ENCODE results near the gene COQ7. TPM values are rescaled to one million over a fixed set of nuclear protein-coding genes. Genes with fewer than 3 reads are reported as not detected.

Gene COQ7
- total RNA-seq, 3 donors from 2014 or later, result 13.8 to 20.2 (median 16.4) TPM

DNA sequence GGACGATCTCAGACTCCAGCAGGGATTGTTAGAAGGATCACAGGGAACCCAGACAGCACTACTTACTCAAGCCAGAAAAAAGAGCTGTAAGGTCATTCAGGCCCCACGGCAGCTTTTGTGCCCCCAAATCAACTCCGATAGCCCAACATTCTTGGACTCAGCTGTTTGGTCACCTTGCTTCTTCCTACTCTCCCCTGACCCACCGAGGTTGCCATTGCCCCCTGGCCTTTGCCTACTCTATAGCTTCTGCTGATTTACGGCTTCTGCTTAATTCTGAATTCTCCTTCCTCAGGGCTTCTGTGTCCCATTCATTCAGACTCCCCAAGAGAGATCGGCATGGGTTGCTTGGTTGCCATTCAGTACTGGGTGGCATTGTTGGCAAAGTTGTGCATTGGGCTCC, 37.7 kb downstream of the COQ7 start:
- no peak for TF ChIP-seq POLR2A (IDR thresholded peaks at IDR 0.05)
- TF ChIP-seq CTCF (IDR thresholded peaks at IDR 0.05), result no peak
- TF ChIP-seq POLR2AphosphoS5 (IDR thresholded peaks at IDR 0.05), result no peak
- intact Hi-C loops (cut with DNase I; ENCODE audit: low total_unique reads), result no loop called here
- no peak overlapping the region for H3K4me3 ChIP-seq

DNA sequence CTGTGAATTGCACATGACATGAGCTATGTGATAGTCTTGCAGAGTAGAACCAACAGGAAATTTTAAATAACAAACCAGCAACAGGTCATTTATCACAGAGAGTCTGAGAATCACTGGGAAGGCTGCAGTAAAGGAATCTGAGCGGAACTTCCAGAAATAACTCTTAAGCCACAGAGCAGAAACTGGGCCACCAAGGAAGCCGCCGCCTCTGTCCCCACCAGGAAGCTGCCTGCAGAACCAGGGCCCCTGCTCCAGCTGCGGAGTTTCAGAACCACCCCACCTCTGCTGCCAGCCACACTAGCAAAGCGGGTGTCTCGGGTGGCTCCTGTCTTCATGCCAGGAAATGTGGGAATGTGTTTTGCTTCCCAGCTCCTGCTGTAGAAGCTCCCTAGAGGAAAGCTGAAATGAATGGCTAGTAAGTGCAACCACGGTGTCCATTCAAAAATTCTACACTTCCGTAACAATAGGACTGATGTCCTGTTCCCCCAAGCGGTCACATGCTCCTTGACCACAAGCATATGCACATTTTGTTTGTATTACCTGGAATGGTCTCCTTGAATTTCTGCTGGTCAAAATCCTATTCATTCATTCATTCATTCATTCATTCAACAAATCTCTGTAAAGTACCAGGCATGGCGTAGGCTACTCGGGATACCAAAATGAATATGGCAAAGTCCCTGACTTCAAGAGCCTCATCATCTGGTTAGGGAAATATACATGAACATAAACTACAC, 38.6 kb downstream of the COQ7 start:
- H3K27ac ChIP-seq, result no peak overlapping the region
- H3K27me3 ChIP-seq, result no peaks in the 10 kb centered on the region
- no peaks in the 10 kb centered on the region for H3K9me3 ChIP-seq
- intact Hi-C loops (cut with DNase I; ENCODE audit: low total_unique reads), result no loop called here
- H3K4me1 ChIP-seq, result no peaks in the 10 kb centered on the region
- TF ChIP-seq CTCF (IDR thresholded peaks at IDR 0.05) (no peak), POLR2A (IDR thresholded peaks at IDR 0.05) (no peak), POLR2AphosphoS5 (IDR thresholded peaks at IDR 0.05) (no peak)
- DNase-seq (ENCODE audit: low spot score in 2 of 2), result no peak
- H3K36me3 ChIP-seq, result no peaks in the 10 kb centered on the region
- H3K4me3 ChIP-seq, result no peak overlapping the region

More for the DNA sequence above, 37.7 kb downstream of the COQ7 start:
- no peaks in the 10 kb centered on the region for H3K9me3 ChIP-seq
- H3K4me1 ChIP-seq, result no peaks in the 10 kb centered on the region
- no peak for DNase-seq (ENCODE audit: low spot score in 2 of 2)
- no peaks in the 10 kb centered on the region for H3K27me3 ChIP-seq
- H3K27ac ChIP-seq, result no peak overlapping the region
- no peaks in the 10 kb centered on the region for H3K36me3 ChIP-seq

DNA sequence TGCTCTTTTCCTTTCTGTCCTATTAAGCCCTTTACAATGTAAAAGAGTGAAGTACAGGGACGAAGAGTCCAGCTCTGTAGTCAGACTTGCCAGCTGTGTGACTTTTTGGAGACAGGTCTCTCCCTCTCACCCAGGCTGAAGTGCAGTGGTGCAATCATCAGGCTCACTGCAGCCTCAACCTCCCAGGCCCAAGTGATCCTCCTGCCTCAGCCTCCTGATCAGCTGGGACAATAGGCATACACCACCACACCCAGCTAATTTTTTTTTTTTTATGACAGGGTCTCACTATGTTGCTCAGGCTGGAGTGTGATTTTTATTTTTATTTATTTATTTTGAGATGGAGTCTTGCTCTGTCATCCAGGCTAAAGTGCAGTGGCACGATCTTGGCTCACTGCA, 39.2 kb downstream of the COQ7 start:
- DNase-seq (ENCODE audit: low spot score in 2 of 2), result no peak
- Histone ChIP-seq H3K27me3 (no peaks in the 10 kb centered on the region), H3K27ac (no peak overlapping the region), H3K4me3 (no peak overlapping the region), H3K36me3 (no peaks in the 10 kb centered on the region), H3K4me1 (no peaks in the 10 kb centered on the region), H3K9me3 (no peaks in the 10 kb centered on the region)
- TF ChIP-seq CTCF (IDR thresholded peaks at IDR 0.05), result no peak
- TF ChIP-seq POLR2A (IDR thresholded peaks at IDR 0.05), result no peak
- no peak for TF ChIP-seq POLR2AphosphoS5 (IDR thresholded peaks at IDR 0.05)
- intact Hi-C loops (cut with DNase I; ENCODE audit: low total_unique reads), result no loop called here

- intact Hi-C loops (cut with DNase I; ENCODE audit: low total_unique reads), result no loop called here
These were observed 41.2 kb downstream of the COQ7 start for GRCh38 chr16:19108409-19109287.

More at GRCh38 chr16:19108409-19109287, 41.2 kb downstream of the COQ7 start:
- Histone ChIP-seq H3K9me3 (no peaks in the 10 kb centered on the region), H3K4me3 (no peak overlapping the region), H3K36me3 (no peaks in the 10 kb centered on the region), H3K27ac (no peak overlapping the region), H3K4me1 (no peaks in the 10 kb centered on the region), H3K27me3 (no peaks in the 10 kb centered on the region)
- no peak for TF ChIP-seq POLR2A (IDR thresholded peaks at IDR 0.05)
- TF ChIP-seq CTCF (IDR thresholded peaks at IDR 0.05), result no peak
- no peak for TF ChIP-seq POLR2AphosphoS5 (IDR thresholded peaks at IDR 0.05)
- DNase-seq (ENCODE audit: low spot score in 2 of 2), result no peak

All from breast epithelium (tissue), 4 donors.